ENCODE data around the gene TAF1B.

Gene TAF1B

GRCh38 chr2:9879455-9880194 is 36.4 kb downstream of the TAF1B start:
- no peaks in the 10 kb centered on the region for H3K27me3 ChIP-seq (ENCODE audit: insufficient read depth, low read length)
- H3K9ac ChIP-seq (ENCODE audit: low read length): no peak overlapping the region
- no peak overlapping the region for H3K27ac ChIP-seq (ENCODE audit: low read depth, low read length, poor library complexity, severe bottlenecking)
- H3K36me3 ChIP-seq (ENCODE audit: insufficient read depth, low read length): peaks cover 63% of the 10 kb centered on the region
- no peak overlapping the region for H3K4me3 ChIP-seq (ENCODE audit: low read depth, low read length, poor library complexity, severe bottlenecking)
- H4K20me1 ChIP-seq (ENCODE audit: insufficient read depth, low read length): no peaks in the 10 kb centered on the region
- H2AFZ ChIP-seq (ENCODE audit: low read length): no peak overlapping the region
- H3K79me2 ChIP-seq (ENCODE audit: insufficient read depth, low read length): no peaks in the 10 kb centered on the region
- H3K9me3 ChIP-seq (ENCODE audit: low read length): no peaks in the 10 kb centered on the region
- no peaks in the 10 kb centered on the region for H3K9me2 ChIP-seq (ENCODE audit: low read depth, low read length)
- H3K4me2 ChIP-seq (ENCODE audit: low read length): no peak overlapping the region
- TF ChIP-seq CTCF (IDR thresholded peaks at IDR 0.05; ENCODE audit: low read length) (no peak), EZH2 (IDR thresholded peaks at IDR 0.05; ENCODE audit: borderline replicate concordance, low read length) (no peak)
- H3F3A ChIP-seq (ENCODE audit: insufficient read depth, low read length): no peaks in the 10 kb centered on the region
- no peaks in the 10 kb centered on the region for H3K4me1 ChIP-seq (ENCODE audit: insufficient read depth, low read length, severe bottlenecking)

- H3K4me1 ChIP-seq (ENCODE audit: insufficient read depth, low read length, severe bottlenecking): no peaks in the 10 kb centered on the region
- H3K27me3 ChIP-seq (ENCODE audit: insufficient read depth, low read length): no peaks in the 10 kb centered on the region
- no peak overlapping the region for H3K4me2 ChIP-seq (ENCODE audit: low read length)
- H3K4me3 ChIP-seq (ENCODE audit: low read depth, low read length, poor library complexity, severe bottlenecking): no peak overlapping the region
- H3K27ac ChIP-seq (ENCODE audit: low read depth, low read length, poor library complexity, severe bottlenecking): no peak overlapping the region
- H3K9me2 ChIP-seq (ENCODE audit: low read depth, low read length): no peaks in the 10 kb centered on the region
- H3K9ac ChIP-seq (ENCODE audit: low read length): no peak overlapping the region
- H4K20me1 ChIP-seq (ENCODE audit: insufficient read depth, low read length): no peaks in the 10 kb centered on the region
- 0 out of 2 replicates have a peak, but pooled peaks cover 6% of the 10 kb centered on the region for H3K9me3 ChIP-seq (ENCODE audit: low read length)
- H2AFZ ChIP-seq (ENCODE audit: low read length): no peak overlapping the region
- H3K79me2 ChIP-seq (ENCODE audit: insufficient read depth, low read length): no peaks in the 10 kb centered on the region
- no peaks in the 10 kb centered on the region for H3F3A ChIP-seq (ENCODE audit: insufficient read depth, low read length)
- peaks cover 62% of the 10 kb centered on the region for H3K36me3 ChIP-seq (ENCODE audit: insufficient read depth, low read length)
- TF ChIP-seq CTCF (IDR thresholded peaks at IDR 0.05; ENCODE audit: low read length) (no peak), EZH2 (IDR thresholded peaks at IDR 0.05; ENCODE audit: borderline replicate concordance, low read length) (no peak)
Observed at GRCh38 chr2:9883897-9884296, 40.6 kb downstream of the TAF1B start.

GRCh38 chr2:9884436-9884835 is 41.2 kb downstream of the TAF1B start:
- no peaks in the 10 kb centered on the region for H3K4me1 ChIP-seq (ENCODE audit: insufficient read depth, low read length, severe bottlenecking)
- H3K36me3 ChIP-seq (ENCODE audit: insufficient read depth, low read length): peaks cover 59% of the 10 kb centered on the region
- H3K4me2 ChIP-seq (ENCODE audit: low read length): no peak overlapping the region
- no peak overlapping the region for H2AFZ ChIP-seq (ENCODE audit: low read length)
- no peak overlapping the region for H3K9ac ChIP-seq (ENCODE audit: low read length)
- H3K9me3 ChIP-seq (ENCODE audit: low read length): 0 out of 2 replicates have a peak, but pooled peaks cover 6% of the 10 kb centered on the region
- TF ChIP-seq EZH2 (IDR thresholded peaks at IDR 0.05; ENCODE audit: borderline replicate concordance, low read length) (no peak), CTCF (IDR thresholded peaks at IDR 0.05; ENCODE audit: low read length) (no peak)
- H3K79me2 ChIP-seq (ENCODE audit: insufficient read depth, low read length): no peaks in the 10 kb centered on the region
- H3K27me3 ChIP-seq (ENCODE audit: insufficient read depth, low read length): no peaks in the 10 kb centered on the region
- H4K20me1 ChIP-seq (ENCODE audit: insufficient read depth, low read length): no peaks in the 10 kb centered on the region
- H3K27ac ChIP-seq (ENCODE audit: low read depth, low read length, poor library complexity, severe bottlenecking): no peak overlapping the region
- H3F3A ChIP-seq (ENCODE audit: insufficient read depth, low read length): no peaks in the 10 kb centered on the region
- no peak overlapping the region for H3K4me3 ChIP-seq (ENCODE audit: low read depth, low read length, poor library complexity, severe bottlenecking)
- no peaks in the 10 kb centered on the region for H3K9me2 ChIP-seq (ENCODE audit: low read depth, low read length)

Data from OCI-LY1 (cell line).